HTR-8/SVneo (cell line): ENCODE measurements around the gene DGKD.

Experiments
- DNase-seq: peaks from one replicate; pipeline ENCODE4 v3.0.0; 2011; ENCODE audit warnings: low spot score, mixed read lengths; ENCODE audit not compliant: insufficient read length
- FAIRE-seq: peaks from 2 replicates; lab custom pipeline; 2011; peaks lifted over from hg19 to GRCh38; lab: Jason Lieb, UNC

Gene DGKD

GRCh38 chr2:233408366-233409285, 54.3 kb downstream of the DGKD start:
- no peak for DNase-seq
- no peak for FAIRE-seq

- FAIRE-seq (no peak), DNase-seq (no peak)
Measured at GRCh38 chr2:233409286-233409991, 55.1 kb downstream of the DGKD start.

DNA sequence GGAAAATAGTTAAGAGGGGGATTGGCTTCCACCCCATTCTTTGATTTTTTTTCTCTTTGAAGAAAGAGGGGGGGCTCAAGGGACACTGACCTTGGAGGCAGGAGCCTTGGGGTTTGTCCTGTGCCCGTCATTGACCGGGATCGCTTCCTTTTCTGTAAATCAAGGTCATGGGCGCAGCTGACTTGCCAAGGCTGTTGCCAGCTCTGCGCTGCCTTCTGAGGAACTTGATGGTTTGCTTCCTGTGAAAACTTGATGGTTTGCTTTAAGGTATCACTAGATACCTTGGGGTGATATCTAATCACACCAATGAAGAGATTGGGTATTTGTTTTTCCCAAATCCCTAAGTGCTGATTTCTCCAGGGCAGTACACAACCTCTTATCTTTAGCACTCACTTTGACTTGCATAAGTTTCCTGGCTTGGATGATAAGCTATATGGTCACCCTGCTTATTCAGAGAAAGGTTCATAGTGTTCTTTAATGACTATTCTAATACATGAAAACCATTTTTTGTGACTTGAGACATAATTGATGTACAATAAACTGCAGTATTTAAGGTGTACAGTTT, 56.0 kb downstream of the DGKD start:
- DNase-seq, result no peak
- FAIRE-seq, result no peak

- FAIRE-seq, result no peak
- no peak for DNase-seq
Measured at GRCh38 chr2:233411162-233411561, 56.9 kb downstream of the DGKD start.

DNA sequence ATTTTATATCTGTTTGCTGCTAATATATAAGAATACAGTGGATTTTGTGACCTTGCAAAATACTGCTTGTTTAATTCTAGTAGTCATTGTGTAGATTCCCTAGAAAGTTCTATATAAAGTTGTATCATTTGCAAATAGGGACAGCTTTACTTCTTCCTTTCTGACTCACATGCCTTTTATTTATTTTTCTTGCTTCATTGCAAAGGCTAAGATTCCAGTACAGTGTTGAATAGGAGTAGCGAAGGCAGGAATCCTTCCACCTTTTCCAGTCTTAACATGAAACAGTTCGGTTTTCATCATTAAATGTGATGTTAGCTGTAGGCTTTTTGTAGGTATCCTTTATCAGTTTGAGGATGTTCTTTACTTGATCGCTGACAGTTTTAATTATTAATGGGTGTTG, 58.1 kb downstream of the DGKD start:
- FAIRE-seq, result no peak

GRCh38 chr2:233413046-233413445, 58.8 kb downstream of the DGKD start:
- DNase-seq (no peak), FAIRE-seq (no peak)

More for the DNA sequence above, 58.1 kb downstream of the DGKD start:
- no peak for DNase-seq

DNA sequence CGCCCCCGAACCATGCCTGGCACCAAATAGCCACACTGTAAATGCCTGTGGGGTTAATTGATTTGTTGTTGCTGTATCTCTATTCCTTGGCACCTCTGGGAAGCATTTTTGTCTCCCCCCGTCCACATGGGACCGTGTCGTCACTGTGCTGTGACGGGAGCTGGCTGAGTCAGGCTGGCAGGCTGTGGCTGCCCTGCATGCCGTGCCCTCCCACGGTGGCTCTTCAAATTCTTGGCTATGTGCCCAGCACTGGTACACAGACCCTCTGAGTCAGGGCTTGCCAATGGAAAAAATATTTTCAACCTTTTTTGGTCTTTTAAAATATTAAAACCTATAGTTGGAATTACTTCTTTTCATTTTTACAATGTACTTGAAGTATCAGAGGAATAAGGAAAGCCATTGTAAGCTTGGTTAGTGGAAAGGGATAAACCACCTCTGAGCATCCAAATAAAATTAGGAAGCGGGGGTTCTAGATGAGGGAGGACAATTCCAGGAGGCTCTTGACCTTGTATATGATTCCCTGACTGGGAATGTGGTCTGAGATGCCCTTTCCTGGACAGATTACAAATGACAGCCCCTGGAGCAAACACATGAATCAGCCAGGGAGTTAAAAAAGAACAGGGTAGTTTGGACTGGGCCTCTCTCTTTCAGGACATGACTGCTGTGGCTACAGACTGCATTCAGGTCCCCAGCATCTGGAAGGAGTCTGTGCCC, 59.4 kb downstream of the DGKD start:
- FAIRE-seq (peak; percentile 87), DNase-seq (peak; percentile 83)

- peak; percentile 51 for DNase-seq
- no peak for FAIRE-seq
Measured at GRCh38 chr2:233414273-233414654, 60.0 kb downstream of the DGKD start.

DNA sequence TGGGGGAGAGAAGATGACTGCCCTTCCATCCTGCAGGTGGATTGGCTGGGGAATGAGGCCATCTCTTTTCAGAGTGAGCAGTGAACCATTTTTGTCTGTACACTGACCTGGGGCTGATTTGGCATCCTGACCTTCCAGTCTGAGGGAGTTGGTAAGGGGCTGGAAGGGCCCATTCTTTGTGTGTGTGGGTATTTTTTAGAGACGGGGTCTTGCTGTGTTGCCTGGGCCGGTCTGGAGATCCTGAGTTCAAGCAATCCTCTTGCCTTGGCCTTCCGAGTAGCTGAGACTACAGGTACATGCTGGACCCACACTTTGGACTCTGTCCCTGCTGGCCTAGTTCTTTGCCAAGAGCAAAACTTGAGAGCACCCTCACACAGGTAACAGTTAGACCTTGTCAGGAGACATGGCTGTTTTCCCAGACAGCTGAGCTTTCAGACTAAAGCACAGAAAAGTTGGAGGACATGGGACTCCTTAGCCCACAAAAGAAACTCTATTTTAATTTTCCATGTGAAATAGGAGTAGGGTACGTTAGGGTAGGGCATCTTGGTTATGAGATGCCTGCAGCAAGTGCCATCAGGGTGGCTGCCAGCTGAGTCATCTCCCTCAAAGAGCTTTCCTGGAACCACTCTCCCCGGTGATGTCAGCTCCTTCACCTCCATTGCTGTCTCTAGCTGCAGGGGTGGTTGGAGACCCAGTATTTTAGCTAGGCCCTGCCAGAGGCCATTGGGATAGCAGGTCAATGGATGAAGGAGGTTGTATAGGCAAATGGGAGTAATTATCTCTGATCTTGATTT, 60.7 kb downstream of the DGKD start:
- FAIRE-seq, result no peak

DNA sequence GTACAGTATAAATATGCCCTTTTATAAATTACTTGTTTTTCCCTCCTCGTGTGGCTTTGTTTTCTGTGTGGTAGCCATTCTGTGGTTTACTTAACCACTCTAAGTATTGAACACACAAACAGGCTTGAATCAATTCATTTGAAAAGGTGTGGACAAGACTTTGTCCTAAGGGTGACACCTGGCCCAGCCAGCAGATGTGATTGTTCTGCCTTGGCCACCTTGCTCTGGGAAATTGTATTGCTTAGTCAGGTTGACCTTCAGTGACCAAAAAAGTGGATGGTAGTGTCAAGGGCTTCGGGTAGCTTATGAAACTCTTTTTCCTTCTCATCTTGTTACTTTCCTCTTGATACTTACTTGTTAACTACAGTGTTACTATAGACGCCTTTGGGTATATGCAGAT, 61.9 kb downstream of the DGKD start:
- no peak for DNase-seq
- FAIRE-seq, result no peak

More for the DNA sequence above, 60.7 kb downstream of the DGKD start:
- peak; percentile 61 for DNase-seq

DNA sequence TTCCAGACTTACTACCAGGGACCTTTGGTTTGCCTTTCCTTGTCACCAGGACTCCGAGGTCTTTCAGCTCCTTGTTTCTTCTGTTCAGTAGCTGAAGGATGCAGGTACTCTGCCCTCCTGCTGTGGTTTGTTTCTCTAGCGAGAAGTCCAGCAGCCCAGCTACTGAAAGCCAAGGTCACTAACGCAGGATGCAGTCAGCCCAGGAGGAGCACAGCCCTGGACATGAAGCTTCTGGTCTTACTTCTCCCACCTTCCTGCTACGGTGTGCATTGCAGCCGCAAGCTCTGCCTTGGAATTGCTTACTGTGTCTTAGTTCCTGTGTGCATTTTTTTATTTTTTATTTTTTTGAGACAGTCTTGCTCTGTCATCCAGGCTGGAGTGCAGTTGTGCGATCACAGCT, 62.4 kb downstream of the DGKD start:
- DNase-seq (no peak), FAIRE-seq (no peak)

DNA sequence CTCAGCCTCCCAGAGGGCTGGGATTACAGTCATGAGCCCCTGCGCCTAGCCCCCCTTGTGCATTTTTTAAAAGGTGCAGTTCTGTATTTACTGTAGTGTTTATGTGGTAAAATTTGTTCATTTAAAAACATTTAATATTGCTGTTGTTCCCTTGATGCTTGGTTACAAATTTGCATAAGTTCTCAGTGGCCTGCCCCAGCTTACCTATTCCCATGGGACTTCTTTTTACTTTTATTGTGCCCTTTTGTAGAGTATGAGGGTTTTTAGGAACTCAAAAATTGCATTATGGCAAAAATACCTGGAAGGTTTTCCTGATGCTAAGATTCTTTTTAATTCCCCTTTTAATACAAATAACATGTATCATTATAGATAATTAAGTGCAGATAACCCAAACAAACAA, 63.0 kb downstream of the DGKD start:
- FAIRE-seq (no peak), DNase-seq (no peak)

DNA sequence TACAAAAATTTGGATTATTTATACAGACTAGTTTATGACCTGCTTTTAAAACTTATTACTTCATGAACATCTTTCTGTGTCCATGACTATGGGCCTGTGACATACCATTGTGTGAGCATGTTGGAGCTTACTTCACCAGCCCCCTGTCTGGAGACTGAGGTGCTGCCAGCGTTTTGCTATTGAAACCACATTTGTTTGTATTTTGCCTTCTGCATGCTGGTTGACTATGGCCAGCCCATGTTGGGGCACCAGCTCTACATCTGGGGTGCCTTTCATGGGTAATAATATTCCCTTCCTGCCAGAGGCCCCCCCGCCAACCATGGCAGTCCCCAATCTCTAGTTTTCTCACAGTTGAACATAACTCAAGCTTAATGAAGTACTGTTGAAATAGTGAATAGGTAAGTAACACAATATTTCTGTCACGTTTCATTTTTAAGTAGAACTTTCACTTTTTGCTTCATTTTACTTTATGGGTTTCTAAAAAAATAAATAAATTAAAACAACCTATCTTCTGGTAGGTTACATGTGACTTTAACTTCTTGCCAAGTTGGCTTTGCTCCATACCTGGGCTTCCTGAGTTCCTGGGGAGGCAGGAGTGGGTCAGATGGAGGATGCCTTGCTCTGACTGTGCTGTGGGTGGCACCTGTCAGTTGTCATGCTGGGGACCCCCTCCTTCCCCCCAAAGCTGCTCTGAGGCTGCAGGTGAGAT, 63.9 kb downstream of the DGKD start:
- no peak for FAIRE-seq
- no peak for DNase-seq

DNA sequence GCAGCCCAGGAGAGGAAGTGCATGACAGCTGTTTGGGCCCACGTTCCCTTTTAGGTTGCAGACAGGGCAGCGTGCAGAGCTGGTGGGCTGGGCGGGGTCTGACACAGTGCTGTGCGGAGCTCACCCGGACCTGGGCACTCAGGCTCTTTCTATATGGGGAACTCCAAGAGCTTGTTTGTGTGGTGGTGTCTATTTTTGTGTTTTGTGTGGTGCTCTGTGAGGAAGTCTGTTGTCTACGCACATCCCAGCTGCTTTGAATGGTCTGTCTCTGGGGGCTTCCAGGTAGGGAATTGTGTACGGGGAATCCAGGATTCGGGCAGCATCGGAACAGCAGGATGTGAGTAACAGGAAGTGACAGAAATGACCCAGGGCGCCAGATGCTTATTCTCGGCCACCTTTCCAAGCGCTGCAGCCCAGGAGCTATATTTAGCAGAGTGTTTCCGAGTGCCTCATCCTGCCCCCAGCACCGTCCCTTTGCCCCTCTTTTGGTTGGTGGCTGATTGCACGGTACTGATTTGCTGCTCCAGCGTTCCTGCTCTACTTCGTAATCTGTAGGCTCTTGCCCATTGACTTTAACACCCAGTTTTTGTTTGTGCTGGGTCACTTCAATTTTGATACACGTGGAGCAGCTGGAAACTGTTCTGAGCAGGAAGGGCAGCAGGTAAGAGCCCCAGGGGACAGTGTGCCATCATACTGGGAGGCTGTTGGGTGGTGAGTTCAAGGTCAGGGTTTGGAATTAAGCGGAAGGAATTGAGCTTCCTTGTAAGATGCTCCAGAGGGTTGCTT, 64.7 kb downstream of the DGKD start:
- no peak for FAIRE-seq
- peak; percentile 56 for DNase-seq

DNA sequence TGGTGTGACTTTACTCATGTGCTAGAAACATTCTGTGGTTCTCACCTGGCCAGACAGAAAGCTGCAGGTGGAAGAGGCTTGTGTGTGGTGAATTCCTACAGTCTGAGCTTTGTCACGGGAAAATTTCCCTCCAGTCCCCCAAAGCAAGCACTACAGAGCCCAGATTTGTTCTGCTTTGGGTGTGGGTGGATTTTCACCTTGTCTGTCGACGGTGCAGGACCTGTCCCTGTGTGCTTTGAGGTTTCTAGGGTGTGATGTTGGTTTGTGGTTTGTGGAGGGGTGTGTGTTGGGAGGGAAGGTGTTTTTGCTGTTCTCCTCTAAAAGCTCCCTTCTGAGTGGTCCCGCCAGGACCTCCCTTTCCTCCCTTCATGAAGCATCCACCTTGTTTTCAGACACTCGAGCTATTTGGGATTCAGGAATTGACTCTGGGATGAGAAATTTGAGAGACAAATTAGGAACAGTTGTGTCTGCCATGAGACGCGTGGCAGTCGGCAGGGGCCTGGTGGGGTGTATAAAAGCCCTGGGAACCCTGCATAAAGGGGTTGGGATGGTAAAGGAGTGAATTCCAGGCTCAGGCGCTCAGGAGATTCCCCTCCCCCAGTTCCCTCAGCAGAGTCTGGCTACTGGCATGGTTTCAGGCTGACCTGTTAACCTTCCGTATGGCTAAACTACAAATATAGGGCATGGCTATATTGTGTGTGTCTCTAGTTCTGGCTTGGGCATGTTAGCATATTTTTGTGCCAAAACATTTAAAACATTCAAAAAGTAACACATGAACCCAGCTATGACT, 65.5 kb downstream of the DGKD start:
- no peak for FAIRE-seq
- DNase-seq, result no peak

- DNase-seq (no peak), FAIRE-seq (no peak)
Measured at GRCh38 chr2:233421091-233421816, 67.0 kb downstream of the DGKD start.

DNA sequence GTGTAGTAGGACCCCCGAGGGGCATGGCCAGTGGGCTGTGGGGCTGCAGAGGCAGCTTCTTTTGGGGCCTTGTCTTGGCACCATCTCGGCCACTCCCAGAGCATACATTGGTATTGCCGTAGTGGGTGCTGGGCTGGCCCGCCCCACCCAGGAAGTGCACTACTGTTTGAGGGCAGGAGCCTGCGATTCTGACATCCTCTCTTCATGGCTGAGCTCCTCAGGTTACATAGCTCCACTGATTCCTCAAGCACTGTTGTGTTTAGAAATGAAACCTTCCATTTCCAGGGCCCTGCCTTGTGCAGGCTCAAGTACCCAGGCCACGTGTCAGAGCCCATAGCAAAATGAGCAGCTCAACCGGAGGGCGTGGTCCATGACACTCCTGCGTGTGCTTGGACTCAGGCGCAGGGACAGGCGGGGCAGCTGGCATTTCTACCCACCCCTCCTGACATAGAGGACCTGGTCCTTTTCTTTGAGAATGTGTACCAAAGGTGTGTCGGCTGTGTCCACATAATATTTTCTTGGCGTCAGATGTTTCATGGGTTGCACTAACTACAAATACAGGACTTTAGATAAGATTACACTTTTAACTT, 67.9 kb downstream of the DGKD start:
- peak; percentile 51 for DNase-seq
- FAIRE-seq, result peak; percentile 20
